Left ventricle myocardium inferior (tissue), 1 donor: Measurements from ENCODE around the gene RNPEP. TPM values are rescaled to one million over a fixed set of nuclear protein-coding genes. Genes with fewer than 3 reads are reported as not detected.
"Not testable (repeated sequence)": the region's sequence is repeated elsewhere in the genome, so short reads cannot be mapped to it uniquely, and the experiment has no call there.

Experiments used
- DNase-seq: peaks from one replicate; pipeline ENCODE4 v3.0.0-alpha.2; 2020
- H3K27ac ChIP-seq: fragments of 200-600 bp; replicated peaks from 2 replicates; pipeline ENCODE4 v1.8.0; 2021
- H3K27me3 ChIP-seq: fragments of 200-600 bp; 2 replicates; pipeline ENCODE4 v1.8.0; 2021; ENCODE audit warnings: low read depth
- H3K36me3 ChIP-seq: fragments of 200-600 bp; 2 replicates; pipeline ENCODE4 v1.8.0; 2021
- H3K4me1 ChIP-seq: fragments of 200-600 bp; 2 replicates; pipeline ENCODE4 v1.8.0; 2021
- H3K4me3 ChIP-seq: fragments of 200-600 bp; 2 replicates; pipeline ENCODE4 v1.8.0; 2021; ENCODE audit warnings: mild to moderate bottlenecking, moderate library complexity
- H3K9me3 ChIP-seq: fragments of 200-600 bp; replicated peaks from 2 replicates; pipeline ENCODE4 v1.8.0; 2021
- CTCF ChIP-seq: fragments of 200-600 bp; IDR thresholded peaks from 2 replicates; pipeline ENCODE4 v1.8.0; 2021; ENCODE audit warnings: antibody characterized with exemption, mild to moderate bottlenecking, borderline replicate concordance
- intact Hi-C: fragments of 100-400 bp; cut with micrococcal nuclease; formaldehyde crosslinking; loops from one replicate; pipeline ENCODE4 v1.11.0; 2022
- total RNA-seq: library from RNA; stranded (reverse); fragmentation: NEBNext Ultra II Directional; extraction: Animal tissue kit (Norgen Biotek cat#: 25700); gene quantifications from one replicate; pipeline ENCODE4 v1.2.1, GENCODE V29; 2021
- donor health status: DM: no; HTN: yes; CAD: no; lungs with severe emphysema.

The RNPEP gene
- total RNA-seq, 1 donor from 2014 or later = 16.6 TPM

GRCh38 chr1:201939148-201939547 lies 43.3 kb upstream of the RNPEP start:
- no peak for DNase-seq
- no peak for TF ChIP-seq CTCF
- Histone ChIP-seq H3K27ac (peak overlapping the region; percentile 69), H3K4me3 (no peak overlapping the region), H3K27me3 (peaks cover 7% of the 10 kb centered on the region), H3K4me1 (peaks cover 9% of the 10 kb centered on the region), H3K9me3 (no peaks in the 10 kb centered on the region), H3K36me3 (no peaks in the 10 kb centered on the region)
- intact Hi-C loops = no loop called here

GRCh38 chr1:201939574-201939973 lies 42.9 kb upstream of the RNPEP start:
- no peak for TF ChIP-seq CTCF
- Histone ChIP-seq H3K4me1 (peaks cover 9% of the 10 kb centered on the region), H3K36me3 (no peaks in the 10 kb centered on the region), H3K27ac (peak overlapping the region; percentile 69), H3K4me3 (no peak overlapping the region), H3K27me3 (peaks cover 7% of the 10 kb centered on the region), H3K9me3 (no peaks in the 10 kb centered on the region)
- intact Hi-C loops = no loop called here
- DNase-seq = no peak

- peak overlapping the region; percentile 69 for H3K27ac ChIP-seq
- intact Hi-C loops, H3K27me3 ChIP-seq, H3K36me3 ChIP-seq, H3K4me3 ChIP-seq, H3K9me3 ChIP-seq, DNase-seq: not testable (repeated sequence)
- H3K4me1 ChIP-seq = peaks cover 14% of the 10 kb centered on the region
These were observed 42.1 kb upstream of the RNPEP start for GRCh38 chr1:201940316-201940715.

GRCh38 chr1:201941420-201942128 lies 40.9 kb upstream of the RNPEP start:
- Histone ChIP-seq H3K4me3 (peak overlapping the region; percentile 38), H3K4me1 (peaks cover 24% of the 10 kb centered on the region), H3K27me3 (peaks cover 11% of the 10 kb centered on the region), H3K27ac (peak overlapping the region; percentile 69), H3K9me3 (no peaks in the 10 kb centered on the region), H3K36me3 (no peaks in the 10 kb centered on the region)
- intact Hi-C loops = no loop called here
- TF ChIP-seq CTCF = no peak
- DNase-seq = no peak

GRCh38 chr1:201942129-201942495 lies 40.3 kb upstream of the RNPEP start:
- Histone ChIP-seq H3K9me3 (no peaks in the 10 kb centered on the region), H3K4me1 (peaks cover 29% of the 10 kb centered on the region), H3K27ac (peak overlapping the region; percentile 69), H3K36me3 (no peaks in the 10 kb centered on the region), H3K27me3 (peaks cover 11% of the 10 kb centered on the region), H3K4me3 (peak overlapping the region; percentile 38)
- no peak for TF ChIP-seq CTCF
- DNase-seq = no peak
- intact Hi-C loops = no loop called here

GRCh38 chr1:201944002-201944401 lies 38.4 kb upstream of the RNPEP start:
- Histone ChIP-seq H3K27ac (no peak overlapping the region), H3K4me3 (peak overlapping the region; percentile 69), H3K4me1 (peaks cover 31% of the 10 kb centered on the region), H3K36me3 (no peaks in the 10 kb centered on the region), H3K27me3 (peaks cover 19% of the 10 kb centered on the region), H3K9me3 (no peaks in the 10 kb centered on the region)
- intact Hi-C loops = no loop called here
- no peak for TF ChIP-seq CTCF
- DNase-seq = no peak
